Body of pancreas (tissue), 4 donors: Measurements from ENCODE around the gene RSPH1.

Experiments used
- POLR2A ChIP-seq, 3 donors: fragments of 450-650 bp; IDR thresholded peaks; one replicate each; pipeline ENCODE4 v1.6.1; 2016; ENCODE audit warnings: antibody characterized with exemption in 3 of 3, mild to moderate bottlenecking in 2 of 3
- TF ChIP-seq, protein P1 (sequence below), 7 experiments: fragments of 450-650 bp in 4 of 7; fragments of 200-600 bp in 3 of 7; sonication (generic) in 3 of 7; IDR thresholded peaks; one replicate each; pipeline ENCODE4 v1.5.1; 2016 to 2019; ENCODE audit warnings: antibody characterized with exemption in 7 of 7

DNA sequence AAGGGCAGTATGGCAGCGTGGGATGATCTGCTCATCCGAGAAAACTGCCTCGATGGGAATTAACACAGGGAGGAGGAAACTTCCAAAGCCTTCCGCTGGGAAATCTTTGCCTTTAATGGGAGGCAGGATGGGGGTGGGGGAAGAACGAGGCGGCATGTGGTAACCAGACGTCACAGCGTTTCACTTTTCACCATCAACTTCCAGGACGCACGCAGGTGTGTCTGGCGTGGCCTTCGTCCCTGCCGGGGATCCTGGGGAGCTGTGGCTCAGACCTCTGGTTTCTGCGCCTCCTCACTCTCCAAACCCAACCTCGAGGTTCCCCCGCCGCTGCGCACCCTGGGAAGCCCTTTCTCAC is 282 bp downstream of the RSPH1 start:
- TF ChIP-seq POLR2A (IDR thresholded peaks at IDR 0.05), result no peak
- TF ChIP-seq, protein P1, sequence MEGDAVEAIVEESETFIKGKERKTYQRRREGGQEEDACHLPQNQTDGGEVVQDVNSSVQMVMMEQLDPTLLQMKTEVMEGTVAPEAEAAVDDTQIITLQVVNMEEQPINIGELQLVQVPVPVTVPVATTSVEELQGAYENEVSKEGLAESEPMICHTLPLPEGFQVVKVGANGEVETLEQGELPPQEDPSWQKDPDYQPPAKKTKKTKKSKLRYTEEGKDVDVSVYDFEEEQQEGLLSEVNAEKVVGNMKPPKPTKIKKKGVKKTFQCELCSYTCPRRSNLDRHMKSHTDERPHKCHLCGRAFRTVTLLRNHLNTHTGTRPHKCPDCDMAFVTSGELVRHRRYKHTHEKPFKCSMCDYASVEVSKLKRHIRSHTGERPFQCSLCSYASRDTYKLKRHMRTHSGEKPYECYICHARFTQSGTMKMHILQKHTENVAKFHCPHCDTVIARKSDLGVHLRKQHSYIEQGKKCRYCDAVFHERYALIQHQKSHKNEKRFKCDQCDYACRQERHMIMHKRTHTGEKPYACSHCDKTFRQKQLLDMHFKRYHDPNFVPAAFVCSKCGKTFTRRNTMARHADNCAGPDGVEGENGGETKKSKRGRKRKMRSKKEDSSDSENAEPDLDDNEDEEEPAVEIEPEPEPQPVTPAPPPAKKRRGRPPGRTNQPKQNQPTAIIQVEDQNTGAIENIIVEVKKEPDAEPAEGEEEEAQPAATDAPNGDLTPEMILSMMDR (IDR thresholded peaks at IDR 0.05), result peak in 2 of 7 experiments; percentile 17 to 28
